ENCODE data around the gene NAP1L1. TPM values are rescaled to one million over a fixed set of nuclear protein-coding genes. Genes with fewer than 3 reads are reported as not detected.

NAP1L1 gene
- total RNA-seq, 1 experiment from 2014 or later: 711 TPM

GRCh38 chr12:76025601-76026575, 58.6 kb downstream of the NAP1L1 start:
- intact Hi-C loops (cut with micrococcal nuclease; ENCODE audit: unreplicated experiment): no loop called here
- no peak for DNase-seq
- Histone ChIP-seq H3K4me3 (ENCODE audit: low read depth, low read length) (no peak overlapping the region), H3K4me1 (peaks cover 14% of the 10 kb centered on the region), H3K9me3 (no peaks in the 10 kb centered on the region), H3K36me3 (ENCODE audit: control insufficient read depth, insufficient read depth, low read length) (no peaks in the 10 kb centered on the region), H3K27me3 (replicated peaks; ENCODE audit: control insufficient read depth, insufficient read depth, low read length) (no peaks in the 10 kb centered on the region)
- H3K27ac Mint-ChIP-seq (ENCODE audit: unreplicated experiment): no peak overlapping the region
- peaks cover 50% of the 10 kb centered on the region for H3K36me3 Mint-ChIP-seq (ENCODE audit: insufficient read depth, unreplicated experiment)
- H3K9me3 Mint-ChIP-seq (ENCODE audit: unreplicated experiment): no peaks in the 10 kb centered on the region
- no peak overlapping the region for H3K4me3 Mint-ChIP-seq (ENCODE audit: unreplicated experiment)
- H3K27me3 Mint-ChIP-seq (ENCODE audit: insufficient read depth, unreplicated experiment): no peaks in the 10 kb centered on the region
- ChIA-PET POLR2A (no interaction called here), CTCF (no interaction called here)
- H3K4me1 Mint-ChIP-seq (ENCODE audit: low read depth, unreplicated experiment): peaks cover 4% of the 10 kb centered on the region
- no peak for TF ChIP-seq CTCF (IDR thresholded peaks at IDR 0.05; ENCODE audit: insufficient read depth in 1 of 2, low read depth in 1 of 2, low read length in 1 of 2, severe bottlenecking in 1 of 2, unreplicated experiment in 1 of 2)
- no TSS peak for BruUV-seq (replicated peaks)

GRCh38 chr12:76024942-76025600, 59.4 kb downstream of the NAP1L1 start:
- Histone ChIP-seq H3K27me3 (replicated peaks; ENCODE audit: control insufficient read depth, insufficient read depth, low read length) (no peaks in the 10 kb centered on the region), H3K4me1 (peaks cover 22% of the 10 kb centered on the region), H3K4me3 (ENCODE audit: low read depth, low read length) (no peak overlapping the region), H3K36me3 (ENCODE audit: control insufficient read depth, insufficient read depth, low read length) (no peaks in the 10 kb centered on the region), H3K9me3 (no peaks in the 10 kb centered on the region)
- H3K9me3 Mint-ChIP-seq (ENCODE audit: unreplicated experiment): no peaks in the 10 kb centered on the region
- TF ChIP-seq CTCF (IDR thresholded peaks at IDR 0.05; ENCODE audit: insufficient read depth in 1 of 2, low read depth in 1 of 2, low read length in 1 of 2, severe bottlenecking in 1 of 2, unreplicated experiment in 1 of 2): no peak
- no peak overlapping the region for H3K27ac Mint-ChIP-seq (ENCODE audit: unreplicated experiment)
- H3K36me3 Mint-ChIP-seq (ENCODE audit: insufficient read depth, unreplicated experiment): peaks cover 42% of the 10 kb centered on the region
- ChIA-PET CTCF (no interaction called here), POLR2A (no interaction called here)
- BruUV-seq (replicated peaks): no TSS peak
- no peak for DNase-seq
- intact Hi-C loops (cut with micrococcal nuclease; ENCODE audit: unreplicated experiment): no loop called here
- H3K4me1 Mint-ChIP-seq (ENCODE audit: low read depth, unreplicated experiment): peaks cover 11% of the 10 kb centered on the region
- no peaks in the 10 kb centered on the region for H3K27me3 Mint-ChIP-seq (ENCODE audit: insufficient read depth, unreplicated experiment)
- no peak overlapping the region for H3K4me3 Mint-ChIP-seq (ENCODE audit: unreplicated experiment)

- ChIA-PET CTCF (interaction anchor here (0.6 kb wide), 1 partner anchor 357 kb away, joined by 10 read pairs; no protein-coding TSS in a partner anchor), POLR2A (no interaction called here)
- H3K4me1 ChIP-seq: peaks cover 29% of the 10 kb centered on the region
- no peak for TF ChIP-seq CTCF (IDR thresholded peaks at IDR 0.05; ENCODE audit: insufficient read depth in 1 of 2, low read depth in 1 of 2, low read length in 1 of 2, severe bottlenecking in 1 of 2, unreplicated experiment in 1 of 2)
- H3K27me3 Mint-ChIP-seq (ENCODE audit: insufficient read depth, unreplicated experiment): no peaks in the 10 kb centered on the region
- H3K36me3 Mint-ChIP-seq (ENCODE audit: insufficient read depth, unreplicated experiment): peaks cover 34% of the 10 kb centered on the region
- no peak overlapping the region for H3K4me3 ChIP-seq (ENCODE audit: low read depth, low read length)
- no peaks in the 10 kb centered on the region for H3K27me3 ChIP-seq (replicated peaks; ENCODE audit: control insufficient read depth, insufficient read depth, low read length)
- H3K9me3 ChIP-seq: no peaks in the 10 kb centered on the region
- no TSS peak for BruUV-seq (replicated peaks)
- H3K9me3 Mint-ChIP-seq (ENCODE audit: unreplicated experiment): no peaks in the 10 kb centered on the region
- H3K27ac Mint-ChIP-seq (ENCODE audit: unreplicated experiment): no peak overlapping the region
- intact Hi-C loops (cut with micrococcal nuclease; ENCODE audit: unreplicated experiment): no loop called here
- peaks cover 11% of the 10 kb centered on the region for H3K4me1 Mint-ChIP-seq (ENCODE audit: low read depth, unreplicated experiment)
- no peak for DNase-seq
- no peaks in the 10 kb centered on the region for H3K36me3 ChIP-seq (ENCODE audit: control insufficient read depth, insufficient read depth, low read length)
- H3K4me3 Mint-ChIP-seq (ENCODE audit: unreplicated experiment): no peak overlapping the region
Measured at GRCh38 chr12:76024102-76024781, 60.2 kb downstream of the NAP1L1 start.

All from Caco-2 (cell line).